Activated gamma-delta T cell treated with Interleukin-2 at 50 U/mL for 16 hours (primary cell): ENCODE data around the gene GTPBP2.
A peak's percentile ranks its signal among the peaks of the same experiment; 100 is the strongest.
"Not testable (repeated sequence)": the region's sequence is repeated elsewhere in the genome, so short reads cannot be mapped to it uniquely, and the experiment has no call there.

Experiments used
- DNase-seq: peaks from one replicate; pipeline ENCODE4 v3.0.0-alpha.2; 2020

GTPBP2 gene

GRCh38 chr6:43629104-43629504 lies at the start of gene GTPBP2:
GTPBP2 (minus strand) TSS chr6:43629264; CDS start chr6:43629162, 102 bp downstream.
- DNase-seq = peak; percentile 94

- no peak for DNase-seq
These were observed 49.3 kb upstream of the GTPBP2 start for GRCh38 chr6:43678341-43678740.

GRCh38 chr6:43677759-43678158 lies 48.7 kb upstream of the GTPBP2 start:
- no peak for DNase-seq

DNA sequence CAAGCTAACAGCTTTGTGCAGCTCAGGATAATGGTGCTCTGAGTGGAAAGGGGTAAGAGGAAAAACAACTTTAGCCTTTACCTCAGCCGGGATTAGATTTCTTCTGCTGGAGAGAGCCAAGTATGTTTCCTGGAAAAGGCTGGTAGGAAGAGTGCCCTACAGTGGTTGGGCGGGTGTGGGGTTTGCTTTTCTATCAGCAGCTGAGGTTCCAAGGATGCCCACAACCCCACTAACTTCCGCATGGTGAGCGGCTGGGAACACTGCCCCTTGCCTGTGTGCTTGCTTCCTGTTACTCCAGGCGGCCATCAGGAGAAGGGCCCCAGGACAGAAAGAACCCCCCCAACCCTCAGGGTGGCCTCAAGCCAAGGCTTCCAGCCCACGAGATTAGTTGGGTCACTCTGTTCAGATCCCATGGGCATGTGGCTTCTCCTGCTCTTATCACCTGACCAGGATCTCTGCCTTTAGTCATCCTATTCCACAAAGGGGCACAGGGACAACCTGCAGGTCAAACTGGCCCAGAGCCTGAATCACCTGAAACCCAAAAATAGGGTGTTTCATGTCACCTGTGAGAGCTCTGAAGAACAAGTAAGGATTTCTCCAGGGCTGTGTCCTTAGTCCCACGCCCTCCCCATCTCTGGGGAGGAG lies 48.0 kb upstream of the GTPBP2 start:
- DNase-seq = no peak

- DNase-seq = no peak
These were observed 45.9 kb upstream of the GTPBP2 start for GRCh38 chr6:43674921-43675320.

DNA sequence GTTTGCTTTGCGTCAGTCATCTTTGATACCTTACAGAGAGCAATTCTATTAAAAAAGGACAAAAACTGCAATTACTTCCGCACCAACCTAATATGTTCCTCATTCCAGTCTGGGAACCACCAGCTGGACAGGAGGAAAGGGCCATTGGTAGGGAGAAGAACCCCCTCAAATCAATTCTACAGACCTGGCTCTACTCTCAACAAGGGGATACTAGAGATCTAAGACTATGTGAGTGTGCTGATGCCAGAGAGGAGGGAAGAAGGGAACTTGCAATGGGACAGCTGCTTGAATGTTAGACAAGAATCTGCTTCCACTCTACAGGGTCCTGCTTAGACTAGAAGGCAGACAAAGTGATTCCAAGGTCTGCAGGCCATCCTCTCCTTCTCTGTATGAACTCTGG lies 45.2 kb upstream of the GTPBP2 start:
- no peak for DNase-seq

DNA sequence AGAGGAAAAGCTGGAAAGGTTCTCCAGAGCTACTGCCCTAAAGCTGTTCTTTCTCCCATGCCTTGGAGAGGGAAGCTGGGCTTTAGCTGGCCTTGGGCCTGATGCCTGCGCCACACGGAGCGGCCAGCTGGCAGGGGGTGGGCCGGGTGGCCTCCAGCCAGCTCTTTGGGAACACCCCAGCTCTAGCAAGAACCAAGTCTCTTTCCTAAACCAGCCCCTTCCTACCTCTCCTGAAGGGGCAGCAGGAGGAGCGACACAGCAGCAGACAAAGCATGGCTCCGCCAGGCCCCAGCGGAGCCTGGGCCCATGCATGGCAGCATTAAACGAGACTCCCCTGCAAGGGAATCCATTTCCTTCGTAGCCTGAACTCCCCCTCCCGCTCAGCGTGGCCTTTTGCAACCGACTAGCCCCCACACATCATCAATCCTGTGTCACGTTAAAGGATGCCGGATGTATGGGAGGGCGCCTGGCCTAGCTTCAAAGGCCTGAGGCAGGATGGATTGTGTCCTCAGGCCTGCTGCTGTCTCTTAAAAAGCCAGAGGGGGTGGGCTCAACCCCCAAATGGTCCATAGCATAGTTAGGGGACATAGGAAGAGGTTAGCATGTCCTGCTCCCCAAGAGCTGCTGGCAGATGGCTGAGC lies 44.5 kb upstream of the GTPBP2 start:
- no peak for DNase-seq

DNA sequence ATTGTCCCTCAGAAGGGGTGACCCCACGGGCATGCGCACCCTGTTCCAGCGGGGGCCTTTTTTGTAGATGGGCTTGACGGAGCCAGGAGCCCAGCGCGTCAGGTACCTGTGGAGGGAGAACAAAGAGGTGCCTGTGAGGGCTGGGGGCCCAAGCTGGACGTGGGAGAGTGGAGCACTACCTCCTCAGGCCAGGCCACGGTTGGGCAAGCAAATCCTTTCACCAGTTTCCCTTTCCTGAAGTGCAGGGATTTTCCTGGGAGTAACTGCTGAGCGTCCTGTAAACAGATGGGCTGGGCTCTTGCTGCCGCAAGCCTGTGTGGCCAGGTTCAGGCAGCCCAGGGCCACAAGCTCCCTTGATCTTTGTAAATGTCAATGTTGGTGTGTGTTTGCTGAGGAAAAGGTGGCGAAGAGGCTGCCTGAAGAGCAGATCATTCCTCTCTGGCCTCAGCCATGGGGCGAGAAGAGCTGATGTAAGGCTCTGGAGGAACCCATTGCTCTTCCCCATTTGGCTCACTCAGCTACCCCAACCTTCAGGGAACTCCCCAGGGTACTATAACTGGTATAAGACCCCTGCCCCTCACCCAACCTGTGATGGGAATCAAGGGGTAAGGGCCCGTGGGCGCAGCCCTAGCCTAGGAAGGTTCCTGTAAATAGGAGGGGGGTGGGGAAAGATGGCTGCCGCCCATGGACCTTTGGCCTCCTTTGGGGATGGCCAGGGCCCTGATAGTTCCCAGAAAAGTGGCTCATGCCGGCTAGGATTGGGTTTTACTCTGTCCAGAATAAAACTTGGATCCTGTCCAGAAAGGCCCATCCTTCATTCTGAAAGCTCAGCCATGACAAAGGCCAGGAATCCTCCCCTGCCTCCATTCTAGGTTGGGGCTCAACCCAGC lies 43.0 kb upstream of the GTPBP2 start:
- DNase-seq = no peak

DNA sequence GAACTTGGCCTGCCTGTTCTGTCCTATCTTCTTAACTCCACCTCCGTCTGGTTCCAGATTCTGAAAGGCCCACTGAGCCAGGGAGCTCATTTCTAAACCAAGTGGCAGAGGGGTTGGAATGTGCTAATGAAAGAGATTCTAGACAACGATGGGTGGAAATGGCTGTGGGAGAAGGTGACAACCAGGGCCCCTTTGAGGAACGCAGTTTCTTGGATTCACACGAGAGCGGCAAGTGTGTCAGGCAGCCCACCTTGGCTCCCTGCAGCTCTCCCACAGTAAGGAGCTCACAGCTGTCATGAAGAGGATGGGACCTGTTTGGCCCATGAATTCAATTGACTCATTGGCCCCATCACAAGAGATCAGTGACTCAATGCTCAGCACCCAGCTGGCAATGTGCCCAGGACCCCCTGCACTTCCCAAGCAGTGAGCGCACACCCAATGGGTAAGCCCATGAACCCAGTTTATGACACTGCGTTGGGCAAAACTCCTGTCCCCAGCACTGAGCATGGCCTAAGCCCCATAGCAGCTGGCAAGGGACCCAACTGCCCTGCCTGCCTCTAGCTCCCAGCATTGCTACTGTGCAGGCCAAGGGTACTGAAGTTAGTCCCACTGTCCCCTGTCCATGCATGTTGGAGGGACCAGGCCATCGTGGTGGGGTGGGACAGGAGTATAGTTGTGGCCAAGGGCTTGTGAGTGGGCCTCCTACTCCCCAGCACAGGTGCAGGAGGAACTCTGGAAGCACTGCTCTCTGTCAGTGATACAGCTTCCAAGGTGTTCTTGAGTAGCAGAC lies 42.1 kb upstream of the GTPBP2 start:
- DNase-seq = no peak

DNA sequence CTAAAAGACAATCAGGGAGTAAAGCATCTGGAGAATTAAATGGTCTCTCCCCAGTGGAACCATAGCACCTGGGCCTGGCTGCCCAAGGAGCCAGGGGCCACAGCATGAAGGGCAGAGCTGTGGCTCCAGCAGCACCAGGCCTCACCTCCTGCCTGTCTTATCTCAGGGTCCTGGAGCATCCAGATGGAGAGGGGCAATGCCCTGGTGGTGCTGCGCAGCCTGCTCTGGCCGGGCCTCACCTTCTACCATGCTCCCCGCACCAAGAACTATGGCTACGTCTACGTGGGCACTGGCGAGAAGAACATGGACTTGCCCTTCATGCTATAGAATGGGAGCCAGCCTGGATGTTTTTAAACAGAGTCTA lies 41.5 kb upstream of the GTPBP2 start:
- no peak for DNase-seq

GRCh38 chr6:43669922-43670622 lies 41.0 kb upstream of the GTPBP2 start:
- DNase-seq = no peak

GRCh38 chr6:43669050-43669921 lies 40.2 kb upstream of the GTPBP2 start:
- DNase-seq = no peak

DNA sequence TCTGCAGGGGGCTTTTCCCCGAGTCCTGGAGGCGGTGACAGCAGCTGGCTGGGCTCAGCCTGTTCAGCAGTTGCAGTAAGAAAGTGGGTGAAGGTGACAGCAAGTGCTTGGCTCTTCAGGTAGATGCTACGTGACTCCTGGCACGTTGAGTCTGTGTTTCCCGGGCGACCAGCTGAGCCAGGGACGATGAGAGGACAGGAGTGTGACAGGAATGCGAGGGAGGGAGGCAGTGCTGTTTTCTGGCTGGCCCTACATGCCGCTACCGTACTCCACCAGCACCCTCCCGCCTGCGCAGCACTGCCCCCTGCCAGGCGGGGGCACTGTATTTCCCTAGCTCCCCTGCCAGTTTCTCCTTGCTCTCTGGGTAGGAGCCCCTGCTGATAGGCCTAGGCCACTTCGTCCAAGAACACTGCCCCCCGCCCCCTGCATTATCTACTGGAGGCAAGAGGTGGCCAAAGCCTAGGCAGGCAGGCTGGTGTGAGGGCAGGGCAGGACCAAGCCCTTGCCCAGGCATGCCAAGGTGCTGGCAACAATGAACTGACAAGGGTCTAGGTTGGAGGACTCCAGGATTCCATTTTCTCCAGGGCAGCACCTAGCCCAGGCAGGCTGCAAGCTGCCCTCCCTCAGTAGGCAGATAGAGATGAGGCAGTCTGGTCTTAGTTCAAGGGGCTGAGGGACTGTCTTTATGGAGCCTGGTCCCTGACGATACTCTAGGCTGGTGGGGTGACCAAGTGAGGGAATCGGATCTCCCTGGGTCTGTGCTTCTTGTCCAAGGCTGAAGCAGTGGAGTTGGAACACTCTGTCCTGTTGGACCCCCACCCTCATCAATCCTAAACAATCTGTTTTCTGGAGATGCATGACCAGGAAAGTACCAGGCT lies 39.3 kb upstream of the GTPBP2 start:
- DNase-seq = no peak

DNA sequence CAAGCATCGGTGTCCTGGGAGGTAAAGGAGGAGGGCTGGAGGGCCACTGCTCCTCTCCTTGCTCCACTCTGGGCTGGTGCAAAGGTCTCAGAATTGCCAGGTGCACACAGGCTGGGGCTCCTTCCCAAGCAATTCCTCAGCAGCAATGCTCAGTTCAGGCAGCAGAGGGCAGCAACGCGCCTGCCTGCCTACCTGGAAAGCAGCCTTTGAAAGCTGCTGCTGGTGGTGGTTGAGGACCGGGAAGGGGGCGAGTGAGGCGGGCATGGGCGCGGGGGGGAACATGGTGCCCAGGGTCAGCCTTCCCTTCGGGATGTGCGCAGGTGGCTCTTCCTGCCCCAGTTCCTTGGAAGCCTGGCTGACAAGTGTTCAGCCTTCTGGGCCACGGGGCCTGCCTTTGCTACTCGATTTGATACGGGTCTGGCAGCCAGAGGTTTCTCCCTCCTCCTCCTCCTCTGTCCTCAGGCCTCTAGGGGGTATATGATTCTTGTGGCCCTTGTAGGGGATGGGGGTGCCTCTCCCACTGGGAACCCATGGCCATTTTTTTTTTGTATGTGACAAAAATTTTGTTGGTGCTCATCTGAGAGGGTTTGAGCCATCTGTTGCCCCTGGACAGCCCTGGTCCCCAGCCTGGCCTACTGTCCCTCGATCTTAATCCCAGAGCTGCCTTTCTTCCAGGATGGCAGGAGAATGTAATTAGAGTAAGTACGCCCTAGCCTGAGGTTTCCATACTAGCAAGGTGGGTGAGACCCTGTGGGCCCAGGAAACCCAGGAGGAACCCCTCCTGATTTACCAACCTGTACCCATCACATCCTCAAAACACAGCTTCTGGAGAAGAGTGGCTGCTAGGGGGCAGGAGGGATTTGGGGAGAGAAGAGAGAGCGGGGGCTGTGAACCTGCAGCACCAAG lies 38.4 kb upstream of the GTPBP2 start:
- DNase-seq = peak; percentile 71

GRCh38 chr6:43666196-43666920 lies 37.3 kb upstream of the GTPBP2 start:
- DNase-seq = no peak

DNA sequence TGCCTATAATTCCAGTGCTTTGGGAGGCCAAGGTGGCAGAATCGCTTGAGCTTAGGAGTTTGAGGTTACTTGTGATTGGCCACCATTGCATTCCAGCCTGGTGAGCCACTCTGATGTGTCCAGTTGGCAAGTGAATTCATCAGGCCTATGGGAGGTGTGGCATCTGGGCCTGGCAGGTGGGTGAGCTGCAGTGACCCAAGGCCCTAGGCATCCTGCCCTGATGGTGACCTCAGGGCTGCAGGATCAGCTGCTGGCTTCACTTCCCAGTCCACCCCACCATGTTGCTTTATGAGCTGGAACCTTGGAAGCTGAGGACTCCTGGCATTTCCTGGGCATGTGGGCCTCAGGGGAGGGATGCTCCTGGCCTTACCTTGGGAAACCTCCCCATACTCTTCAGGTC lies 36.3 kb upstream of the GTPBP2 start:
- DNase-seq = no peak

- DNase-seq = not testable (repeated sequence)
These were observed 33.9 kb upstream of the GTPBP2 start for GRCh38 chr6:43662948-43663347.

DNA sequence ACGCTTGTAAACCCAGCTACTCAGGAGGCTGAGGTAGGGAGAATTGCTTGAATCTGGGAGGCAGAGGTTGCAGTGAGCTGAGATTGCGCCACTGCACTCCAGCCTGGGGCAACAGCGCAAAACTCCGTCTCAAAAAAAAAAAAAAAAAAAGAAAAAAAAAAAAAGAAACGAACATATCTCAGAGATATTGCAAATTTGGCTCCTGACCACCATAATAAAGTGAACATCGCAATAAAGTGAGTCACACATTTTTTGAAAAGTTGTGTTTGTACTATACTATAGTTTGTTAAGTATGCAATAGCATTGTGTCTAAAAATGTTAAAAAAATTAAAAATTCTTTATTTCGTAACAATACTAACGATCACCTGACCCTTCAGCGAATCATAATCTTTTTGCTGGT lies 29.1 kb upstream of the GTPBP2 start:
- no peak for DNase-seq
